HCT116 (cell line): ENCODE data around the gene BST1. TPM values are rescaled to one million over a fixed set of nuclear protein-coding genes. Genes with fewer than 3 reads are reported as not detected.

Experiments
- ATAC-seq: fragments of 200-7000 bp; cut with Tn5 transposase; 2 replicates; pipeline ENCODE4 v1.9.1; 2020; ENCODE audit warnings: mild to moderate bottlenecking, moderate library complexity
- BruUV-seq: library from RNA; stranded (reverse); fragments of 400-500 nt; replicated peaks from 2 replicates; lab custom pipeline; 2021; lab: Mats Ljungman, UMichigan
- CTCF ChIA-PET: fragments of 300-600 bp; sonication (Branson Sonifier 250); formaldehyde crosslinking; loops from one replicate; lab custom pipeline; 2021; ENCODE audit warnings: antibody characterized with exemption; lab: Charles Lee
- POLR2A ChIA-PET: fragments of 300-600, 350-600 bp; sonication (Branson Sonifier 250); formaldehyde crosslinking; loops from one replicate; lab custom pipeline; 2021; ENCODE audit warnings: antibody characterized with exemption; lab: Charles Lee
- RAD21 ChIA-PET, 2 experiments: fragments of 300-600 bp; sonication (Branson Sonifier 250); formaldehyde crosslinking; loops; one replicate each; lab custom pipeline; 2023; ENCODE audit warnings: low total read pairs in 2 of 2; ENCODE audit not compliant: uncharacterized antibody in 2 of 2, unreplicated experiment in 2 of 2, low non-redundant PET in 1 of 2; lab: Charles Lee
- DNase-seq: peaks from one replicate; pipeline ENCODE4 v3.0.0-alpha.2; 2010; ENCODE audit warnings: low read depth, low spot score
- H2AFZ ChIP-seq: fragments of 200-600 bp; shearing (Covaris generic), sonication (generic); 2 replicates; pipeline ENCODE4 v1.6.1; 2017; ENCODE audit warnings: low read depth, mixed run types, mixed read lengths, antibody characterized with exemption, low read length; ENCODE audit not compliant: poor library complexity, severe bottlenecking
- H3K27ac ChIP-seq: 2 replicates; pipeline ENCODE4 v1.5.1; 2012; ENCODE audit warnings: low read depth, low read length
- H3K27me3 ChIP-seq: fragments of 200-600 bp; sonication (generic); 2 replicates; pipeline ENCODE4 v1.6.1; 2016; ENCODE audit warnings: mixed run types, low read length, mixed read lengths; ENCODE audit not compliant: insufficient read depth
- H3K36me3 ChIP-seq, 2 experiments: fragments of 200-500 bp in 1 of 2; fragments of 200-600 bp in 1 of 2; sonication (Bioruptor generic) in 1 of 2; sonication (generic) in 1 of 2; 2 replicates each; pipeline versions ENCODE4 v1.5.1 to v1.6.1; 2014 to 2016; ENCODE audit warnings: low read length in 2 of 2, inconsistent platforms in 1 of 2, mixed read lengths in 1 of 2, mixed run types in 1 of 2; ENCODE audit not compliant: insufficient read depth in 2 of 2, control insufficient read depth in 1 of 2
- H3K4me1 ChIP-seq, 2 experiments: fragments of 200-600 bp in 1 of 2; sonication (generic) in 1 of 2; 2 replicates each; pipeline versions ENCODE4 v1.5.1 to v1.6.1; 2012 to 2017; ENCODE audit warnings: low read length in 2 of 2, inconsistent platforms in 1 of 2, mild to moderate bottlenecking in 1 of 2, mixed read lengths in 1 of 2, mixed run types in 1 of 2, moderate library complexity in 1 of 2; ENCODE audit not compliant: insufficient read depth in 2 of 2, control insufficient read depth in 1 of 2
- H3K4me2 ChIP-seq: fragments of 200-600 bp; sonication (generic); 2 replicates; pipeline ENCODE4 v1.6.1; 2017; ENCODE audit warnings: mixed run types, low read length, mixed read lengths
- H3K4me3 ChIP-seq, 2 experiments: fragments of 200-600 bp in 1 of 2; sonication (generic) in 1 of 2; replicated peaks in 1 of 2; 2 replicates each; pipeline ENCODE4 v1.5.1; 2011 to 2016; ENCODE audit warnings: low read length in 2 of 2, control low read depth in 1 of 2, low read depth in 1 of 2, mild to moderate bottlenecking in 1 of 2, mixed read lengths in 1 of 2, mixed run types in 1 of 2
- H3K79me2 ChIP-seq: fragments of 200-600 bp; sonication (generic); 2 replicates; pipeline ENCODE4 v1.6.1; 2017; ENCODE audit warnings: mild to moderate bottlenecking, mixed run types, low read length, moderate library complexity, mixed read lengths; ENCODE audit not compliant: insufficient read depth
- H3K9ac ChIP-seq: fragments of 200-600 bp; sonication (generic); 2 replicates; pipeline ENCODE4 v1.6.1; 2016; ENCODE audit warnings: low read length, mixed read lengths
- H3K9me2 ChIP-seq: fragments of 200-600 bp; sonication (generic), shearing (Covaris generic); 2 replicates; pipeline ENCODE4 v1.6.1; 2017; ENCODE audit warnings: mixed run types, mild to moderate bottlenecking, moderate library complexity; ENCODE audit not compliant: insufficient read depth
- H3K9me3 ChIP-seq, 2 experiments: fragments of 200-500 bp in 1 of 2; fragments of 200-600 bp in 1 of 2; sonication (Bioruptor generic) in 1 of 2; sonication (generic) in 1 of 2; 2 replicates each; pipeline ENCODE4 v1.6.1; 2014 to 2017; ENCODE audit warnings: low read length in 2 of 2, mixed read lengths in 2 of 2, inconsistent platforms in 1 of 2, low read depth in 1 of 2, mild to moderate bottlenecking in 1 of 2, mixed run types in 1 of 2, moderate library complexity in 1 of 2; ENCODE audit not compliant: control insufficient read depth in 1 of 2, insufficient read depth in 1 of 2
- H4K20me1 ChIP-seq: fragments of 200-600 bp; sonication (generic), shearing (Covaris generic); 2 replicates; pipeline ENCODE4 v1.6.1; 2017; ENCODE audit warnings: mixed run types, mild to moderate bottlenecking, moderate library complexity; ENCODE audit not compliant: insufficient read depth
- CBX3 ChIP-seq: IDR thresholded peaks from 2 replicates; pipeline ENCODE4 v1.6.1; 2012; ENCODE audit warnings: low read depth
- CEBPB ChIP-seq: IDR thresholded peaks from 2 replicates; pipeline ENCODE4 v1.6.1; 2012; ENCODE audit warnings: low read depth
- ELF1 ChIP-seq: IDR thresholded peaks from 2 replicates; pipeline ENCODE4 v1.6.1; 2012; ENCODE audit warnings: low read depth, borderline replicate concordance
- EZH2 ChIP-seq: fragments of 200-600 bp; sonication (generic); IDR thresholded peaks from 2 replicates; pipeline ENCODE4 v1.6.1; 2017; ENCODE audit warnings: antibody characterized with exemption, mixed run types
- EZH2phosphoT487 ChIP-seq: fragments of 200-600 bp; IDR thresholded peaks from 2 replicates; pipeline ENCODE4 v1.6.1; 2018; ENCODE audit warnings: antibody characterized with exemption, borderline replicate concordance
- JUND ChIP-seq: IDR thresholded peaks from 2 replicates; pipeline ENCODE4 v1.6.1; 2012
- POLR2A ChIP-seq: IDR thresholded peaks from 2 replicates; pipeline ENCODE4 v1.7.0; 2011; ENCODE audit warnings: borderline replicate concordance; ENCODE audit not compliant: insufficient read depth, insufficient read length; ENCODE audit errors: extremely low read depth
- POLR2AphosphoS5 ChIP-seq: IDR thresholded peaks from 2 replicates; pipeline ENCODE4 v1.6.1; 2011; ENCODE audit warnings: mild to moderate bottlenecking, low read depth, low read length, moderate library complexity
- SIN3A ChIP-seq: IDR thresholded peaks from 2 replicates; pipeline ENCODE4 v1.6.1; 2012; ENCODE audit warnings: low read depth
- SP1 ChIP-seq: IDR thresholded peaks from 2 replicates; pipeline ENCODE4 v1.6.1; 2012; ENCODE audit warnings: low read depth
- YY1 ChIP-seq: IDR thresholded peaks from 2 replicates; pipeline ENCODE4 v1.6.1; 2011; ENCODE audit warnings: low read length, low read depth, moderate library complexity, mild to moderate bottlenecking; ENCODE audit not compliant: insufficient replicate concordance; ENCODE audit errors: extremely low read depth
- ZFX ChIP-seq: fragments of 450-650 bp; IDR thresholded peaks from 2 replicates; pipeline ENCODE4 v1.6.1; 2017
- intact Hi-C: fragments of 100-400 bp; cut with micrococcal nuclease; formaldehyde crosslinking; loops from 2 replicates; pipeline ENCODE4 v1.10.0; 2022
- total RNA-seq: library from RNA; stranded (reverse); gene quantifications from one replicate; pipeline ENCODE4 v1.2.1, GENCODE V29; 2021; ENCODE audit not compliant: unreplicated experiment
- TF ChIP-seq, protein P1 (sequence below): IDR thresholded peaks from 2 replicates; pipeline ENCODE4 v1.6.1; 2012
- TF ChIP-seq, protein P2 (sequence below), 3 experiments: fragments of 200-600 bp in 1 of 3; sonication (generic) in 1 of 3; IDR thresholded peaks in 2 of 3; conservative IDR thresholded peaks in 1 of 3; 2 replicates each; pipeline ENCODE4 v1.5.1; 2012 to 2017; ENCODE audit warnings: low read depth in 2 of 3, low read length in 2 of 3, antibody characterized with exemption in 1 of 3, borderline replicate concordance in 1 of 3, control low read depth in 1 of 3, mild to moderate bottlenecking in 1 of 3, mixed read lengths in 1 of 3, mixed run types in 1 of 3, moderate library complexity in 1 of 3; ENCODE audit not compliant: insufficient read depth in 1 of 3

BST1 gene
- total RNA-seq, 1 experiment from 2014 or later = 0.44 TPM

DNA sequence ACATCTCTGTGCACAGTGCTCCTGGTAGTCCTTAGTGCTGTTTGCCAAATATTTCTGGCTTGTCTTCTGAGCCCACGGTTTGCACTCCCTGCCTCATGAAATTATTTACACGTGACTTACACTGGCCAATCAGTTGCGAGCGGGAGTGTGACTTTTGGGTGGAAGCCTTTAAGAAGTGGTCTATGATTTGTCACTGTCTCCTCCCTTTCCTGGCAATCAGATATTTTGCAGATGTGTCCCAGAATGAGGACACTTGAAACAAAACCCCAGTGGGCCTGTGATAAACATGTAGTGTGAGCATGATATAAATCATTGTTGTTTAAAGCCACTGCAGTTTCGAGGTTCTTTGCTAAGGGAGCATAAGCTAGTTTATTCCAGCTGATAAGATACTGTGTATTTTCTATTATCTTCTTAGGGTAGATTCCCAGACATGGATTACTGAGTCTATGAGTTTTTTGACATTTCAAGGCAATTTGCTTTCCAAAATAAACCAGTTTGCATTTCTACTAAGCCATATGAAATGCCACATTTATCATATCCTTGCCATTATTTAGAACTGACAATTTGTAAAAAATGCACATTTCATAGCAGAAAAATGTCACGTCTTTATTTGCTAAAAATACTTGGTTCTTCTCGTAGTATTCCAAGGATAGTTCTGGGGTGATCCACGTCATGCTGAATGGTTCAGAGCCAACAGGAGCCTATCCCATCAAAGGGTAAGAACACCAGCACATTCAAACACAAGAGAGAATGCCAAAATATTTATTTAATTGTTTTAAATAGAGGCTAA is 12.0 kb downstream of the BST1 start:
- no peak for ATAC-seq
- Histone ChIP-seq H3K4me1 (peaks cover 0 to 5% of the 10 kb centered on the region in 2 experiments; a peak in 1 of 4 replicates), H2AFZ (no peak overlapping the region), H3K79me2 (no peaks in the 10 kb centered on the region), H3K27me3 (no peaks in the 10 kb centered on the region), H3K9me3 (no peaks in the 10 kb centered on the region), H3K9ac (no peak overlapping the region), H3K4me2 (no peak overlapping the region), H4K20me1 (no peaks in the 10 kb centered on the region), H3K9me2 (no peaks in the 10 kb centered on the region), H3K36me3 (no peaks in the 10 kb centered on the region), H3K4me3 (no peak overlapping the region), H3K27ac (no peak overlapping the region)
- DNase-seq = no peak
- ChIA-PET POLR2A (no interaction called here), RAD21 (no interaction called here), CTCF (interaction anchor here (1.3 kb wide), 1 partner anchor 23 kb away, joined by 3 read pairs; no protein-coding TSS in a partner anchor)
- intact Hi-C loops = no loop called here
- BruUV-seq = no TSS peak
- TF ChIP-seq JUND (no peak), YY1 (no peak), SIN3A (no peak), POLR2AphosphoS5 (no peak), CBX3 (no peak), EZH2 (no peak), SP1 (no peak), EZH2phosphoT487 (no peak), CEBPB (no peak), ZFX (no peak), POLR2A (no peak), ELF1 (no peak)
- TF ChIP-seq, protein P1, sequence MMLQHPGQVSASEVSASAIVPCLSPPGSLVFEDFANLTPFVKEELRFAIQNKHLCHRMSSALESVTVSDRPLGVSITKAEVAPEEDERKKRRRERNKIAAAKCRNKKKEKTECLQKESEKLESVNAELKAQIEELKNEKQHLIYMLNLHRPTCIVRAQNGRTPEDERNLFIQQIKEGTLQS = no peak
- TF ChIP-seq, protein P2, sequence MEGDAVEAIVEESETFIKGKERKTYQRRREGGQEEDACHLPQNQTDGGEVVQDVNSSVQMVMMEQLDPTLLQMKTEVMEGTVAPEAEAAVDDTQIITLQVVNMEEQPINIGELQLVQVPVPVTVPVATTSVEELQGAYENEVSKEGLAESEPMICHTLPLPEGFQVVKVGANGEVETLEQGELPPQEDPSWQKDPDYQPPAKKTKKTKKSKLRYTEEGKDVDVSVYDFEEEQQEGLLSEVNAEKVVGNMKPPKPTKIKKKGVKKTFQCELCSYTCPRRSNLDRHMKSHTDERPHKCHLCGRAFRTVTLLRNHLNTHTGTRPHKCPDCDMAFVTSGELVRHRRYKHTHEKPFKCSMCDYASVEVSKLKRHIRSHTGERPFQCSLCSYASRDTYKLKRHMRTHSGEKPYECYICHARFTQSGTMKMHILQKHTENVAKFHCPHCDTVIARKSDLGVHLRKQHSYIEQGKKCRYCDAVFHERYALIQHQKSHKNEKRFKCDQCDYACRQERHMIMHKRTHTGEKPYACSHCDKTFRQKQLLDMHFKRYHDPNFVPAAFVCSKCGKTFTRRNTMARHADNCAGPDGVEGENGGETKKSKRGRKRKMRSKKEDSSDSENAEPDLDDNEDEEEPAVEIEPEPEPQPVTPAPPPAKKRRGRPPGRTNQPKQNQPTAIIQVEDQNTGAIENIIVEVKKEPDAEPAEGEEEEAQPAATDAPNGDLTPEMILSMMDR (IDR thresholded peaks at IDR 0.05 in 2 of 3, conservative IDR thresholded peaks at IDR 0.05 in 1 of 3; ENCODE audit: borderline replicate concordance in 1 of 3, insufficient read depth in 1 of 3, low read depth in 2 of 3, low read length in 2 of 3) = no peak
